Right atrium auricular region (tissue), 2 donors: Measurements from ENCODE around the gene PTRHD1. TPM values are rescaled to one million over a fixed set of nuclear protein-coding genes. Genes with fewer than 3 reads are reported as not detected.

Experiments used
- DNase-seq: peaks from one replicate; pipeline ENCODE4 v3.0.0-alpha.2; 2019; ENCODE audit warnings: low spot score
- H3K27ac ChIP-seq, 2 donors: fragments of 200-600 bp; sonication (generic); 1 replicate in 1 of 2; 2 replicates in 1 of 2; pipeline ENCODE4 v1.5.1; 2016 to 2019
- H3K27me3 ChIP-seq, 2 donors: fragments of 200-600 bp; sonication (generic); one replicate each; pipeline versions ENCODE4 v1.5.1 to v1.6.0; 2017 to 2019
- H3K36me3 ChIP-seq: fragments of 200-600 bp; sonication (generic); one replicate; pipeline ENCODE4 v1.5.1; 2016
- H3K4me1 ChIP-seq, 2 donors: fragments of 200-600 bp; sonication (generic); one replicate each; pipeline versions ENCODE4 v1.5.1 to v1.6.0; 2017 to 2019
- H3K4me3 ChIP-seq, 2 donors: fragments of 200-600 bp; sonication (generic); 1 replicate in 1 of 2; 2 replicates in 1 of 2; pipeline ENCODE4 v1.5.1; 2017 to 2019; ENCODE audit warnings: mild to moderate bottlenecking in 1 of 2, moderate library complexity in 1 of 2
- H3K9me3 ChIP-seq, 2 donors: fragments of 200-600 bp; sonication (generic); one replicate each; pipeline ENCODE4 v1.5.1; 2019
- total RNA-seq, 2 donors: library from RNA; depleted of rRNA; stranded (reverse); fragments of >200 nt; gene quantifications; one replicate each; pipeline ENCODE4 v1.1.0, GENCODE V29; 2016
- TF ChIP-seq, protein P1 (sequence below), 2 donors: fragments of 200-600 bp; sonication (generic); IDR thresholded peaks; one replicate each; pipeline ENCODE4 v1.5.1; 2019; ENCODE audit warnings: antibody characterized with exemption in 2 of 2

PTRHD1 gene
- total RNA-seq, 2 donors from 2014 or later = 12.8 to 17.7 TPM

DNA sequence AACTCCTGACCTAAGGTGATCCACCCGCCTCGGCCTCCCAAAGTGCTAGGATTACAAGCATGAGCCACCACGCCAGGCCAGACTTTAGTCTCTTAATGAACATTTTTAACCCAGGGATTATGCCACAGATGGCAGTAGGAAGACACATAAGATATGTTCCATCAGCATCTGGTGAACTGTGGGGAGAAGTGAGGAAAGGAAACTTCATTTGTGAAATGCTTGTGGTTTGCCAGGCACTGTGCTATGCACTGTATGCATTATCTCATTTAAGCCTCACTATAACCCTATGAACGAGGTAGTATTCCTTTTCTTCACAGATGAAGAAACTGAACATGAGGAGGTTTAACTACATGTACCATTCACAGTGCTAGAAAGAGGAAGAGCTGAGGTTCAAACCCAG, 29.3 kb downstream of the PTRHD1 start:
- no peak overlapping the region for H3K4me3 ChIP-seq
- H3K4me1 ChIP-seq = peaks cover 0 to 6% of the 10 kb centered on the region in 2 donors
- TF ChIP-seq, protein P1, sequence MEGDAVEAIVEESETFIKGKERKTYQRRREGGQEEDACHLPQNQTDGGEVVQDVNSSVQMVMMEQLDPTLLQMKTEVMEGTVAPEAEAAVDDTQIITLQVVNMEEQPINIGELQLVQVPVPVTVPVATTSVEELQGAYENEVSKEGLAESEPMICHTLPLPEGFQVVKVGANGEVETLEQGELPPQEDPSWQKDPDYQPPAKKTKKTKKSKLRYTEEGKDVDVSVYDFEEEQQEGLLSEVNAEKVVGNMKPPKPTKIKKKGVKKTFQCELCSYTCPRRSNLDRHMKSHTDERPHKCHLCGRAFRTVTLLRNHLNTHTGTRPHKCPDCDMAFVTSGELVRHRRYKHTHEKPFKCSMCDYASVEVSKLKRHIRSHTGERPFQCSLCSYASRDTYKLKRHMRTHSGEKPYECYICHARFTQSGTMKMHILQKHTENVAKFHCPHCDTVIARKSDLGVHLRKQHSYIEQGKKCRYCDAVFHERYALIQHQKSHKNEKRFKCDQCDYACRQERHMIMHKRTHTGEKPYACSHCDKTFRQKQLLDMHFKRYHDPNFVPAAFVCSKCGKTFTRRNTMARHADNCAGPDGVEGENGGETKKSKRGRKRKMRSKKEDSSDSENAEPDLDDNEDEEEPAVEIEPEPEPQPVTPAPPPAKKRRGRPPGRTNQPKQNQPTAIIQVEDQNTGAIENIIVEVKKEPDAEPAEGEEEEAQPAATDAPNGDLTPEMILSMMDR (IDR thresholded peaks at IDR 0.05) = no peak
- H3K27ac ChIP-seq = no peak overlapping the region
- H3K27me3 ChIP-seq = no peaks in the 10 kb centered on the region
- no peaks in the 10 kb centered on the region for H3K9me3 ChIP-seq
- no peak for DNase-seq
- peaks cover 30% of the 10 kb centered on the region for H3K36me3 ChIP-seq

DNA sequence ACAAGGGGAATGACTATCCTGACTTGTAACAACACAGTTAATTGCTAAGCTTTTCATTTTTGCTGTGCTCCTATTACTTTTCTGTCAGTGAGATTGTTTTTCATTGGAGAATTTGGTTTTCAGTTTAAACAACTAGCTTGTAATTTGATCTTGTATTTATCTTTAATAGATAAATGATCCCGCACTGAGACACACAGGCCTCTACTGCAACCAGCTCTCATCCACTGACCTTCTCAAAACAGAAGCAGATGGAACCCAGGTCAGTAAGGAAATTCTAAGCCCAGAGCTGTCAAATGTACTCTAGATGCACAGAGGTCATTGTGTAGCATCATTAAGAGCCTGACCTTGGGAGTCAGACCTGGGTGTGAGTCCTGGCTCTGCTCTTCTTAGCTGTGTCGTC, 30.7 kb downstream of the PTRHD1 start:
- H3K4me1 ChIP-seq = no peaks in the 10 kb centered on the region
- H3K27ac ChIP-seq = no peak overlapping the region
- no peaks in the 10 kb centered on the region for H3K9me3 ChIP-seq
- no peak for DNase-seq
- H3K36me3 ChIP-seq = peaks cover 44% of the 10 kb centered on the region
- TF ChIP-seq, protein P1 (IDR thresholded peaks at IDR 0.05) = no peak
- H3K27me3 ChIP-seq = no peaks in the 10 kb centered on the region
- no peak overlapping the region for H3K4me3 ChIP-seq

- Histone ChIP-seq H3K27ac (no peak overlapping the region), H3K4me1 (no peaks in the 10 kb centered on the region), H3K4me3 (no peak overlapping the region), H3K9me3 (no peaks in the 10 kb centered on the region), H3K27me3 (no peaks in the 10 kb centered on the region), H3K36me3 (peaks cover 45% of the 10 kb centered on the region)
- no peak for DNase-seq
- TF ChIP-seq, protein P1 (IDR thresholded peaks at IDR 0.05) = no peak
Measured at GRCh38 chr2:24761866-24762265, 31.3 kb downstream of the PTRHD1 start.

- Histone ChIP-seq H3K4me3 (no peak overlapping the region), H3K36me3 (peaks cover 55% of the 10 kb centered on the region), H3K27me3 (no peaks in the 10 kb centered on the region), H3K9me3 (no peaks in the 10 kb centered on the region), H3K4me1 (no peaks in the 10 kb centered on the region), H3K27ac (no peak overlapping the region)
- no peak for DNase-seq
- TF ChIP-seq, protein P1 (IDR thresholded peaks at IDR 0.05) = no peak
Measured at GRCh38 chr2:24756789-24757188, 36.4 kb downstream of the PTRHD1 start.

GRCh38 chr2:24754985-24755705, 38.0 kb downstream of the PTRHD1 start:
- TF ChIP-seq, protein P1 (IDR thresholded peaks at IDR 0.05) = no peak
- no peaks in the 10 kb centered on the region for H3K4me1 ChIP-seq
- H3K27me3 ChIP-seq = no peaks in the 10 kb centered on the region
- H3K9me3 ChIP-seq = no peaks in the 10 kb centered on the region
- peaks cover 55% of the 10 kb centered on the region for H3K36me3 ChIP-seq
- no peak for DNase-seq
- H3K27ac ChIP-seq = no peak overlapping the region
- no peak overlapping the region for H3K4me3 ChIP-seq
